GM12873 (cell line): ENCODE data around the gene MTMR3.

Source experiments
- CTCF ChIP-seq: IDR thresholded peaks from 2 replicates; pipeline ENCODE4 v1.5.1; 2012; ENCODE audit warnings: low read depth, mild to moderate bottlenecking, moderate library complexity, low read length, control low read depth; ENCODE audit not compliant: insufficient read depth; ENCODE audit errors: missing control alignments

MTMR3 gene

GRCh38 chr22:30025221-30025620, 142.2 kb downstream of the MTMR3 start:
- no peak for TF ChIP-seq CTCF

- TF ChIP-seq CTCF: no peak
These were observed 143.8 kb downstream of the MTMR3 start for GRCh38 chr22:30026756-30027155.

- TF ChIP-seq CTCF: no peak
These were observed 144.2 kb downstream of the MTMR3 start for GRCh38 chr22:30027169-30027568.

GRCh38 chr22:30027791-30028190, 144.8 kb downstream of the MTMR3 start:
- no peak for TF ChIP-seq CTCF

GRCh38 chr22:30028731-30029130, 145.8 kb downstream of the MTMR3 start:
- TF ChIP-seq CTCF: no peak

GRCh38 chr22:30029512-30029911, 146.5 kb downstream of the MTMR3 start:
- no peak for TF ChIP-seq CTCF

GRCh38 chr22:30030329-30030728, 147.4 kb downstream of the MTMR3 start:
- TF ChIP-seq CTCF: no peak
